A673 (cell line): ENCODE data around the gene KCNQ1OT1. TPM values are rescaled to one million over a fixed set of nuclear protein-coding genes. Genes with fewer than 3 reads are reported as not detected.

ENCODE experiments used
- BruUV-seq: library from RNA; stranded (reverse); fragments of 400-500 nt; replicated peaks from 2 replicates; lab custom pipeline; 2021; lab: Mats Ljungman, UMichigan
- CTCF ChIA-PET: fragments of 300-600 bp; sonication (Branson Sonifier 250); formaldehyde crosslinking; loops from one replicate; lab custom pipeline; 2022; ENCODE audit warnings: antibody characterized with exemption; lab: Charles Lee
- POLR2A ChIA-PET: fragments of 300-600 bp; sonication (Branson Sonifier 250); formaldehyde crosslinking; loops from one replicate; lab custom pipeline; 2022; ENCODE audit warnings: antibody characterized with exemption; ENCODE audit not compliant: low non-redundant PET; lab: Charles Lee
- DNase-seq: peaks from one replicate; pipeline ENCODE4 v3.0.0-alpha.2; 2015; ENCODE audit warnings: low spot score
- H3K27ac ChIP-seq: fragments of 200-600 bp; sonication (generic); 2 replicates; pipeline ENCODE4 v1.5.1; 2016; ENCODE audit warnings: mixed run types, low read depth, mild to moderate bottlenecking, mixed read lengths, antibody characterized with exemption, low read length; ENCODE audit not compliant: poor library complexity, severe bottlenecking
- H3K27me3 ChIP-seq: fragments of 200-600 bp; sonication (generic); replicated peaks from 2 replicates; pipeline ENCODE4 v1.6.1; 2017; ENCODE audit warnings: mixed run types, low read depth, mild to moderate bottlenecking, mixed read lengths, antibody characterized with exemption, low read length; ENCODE audit not compliant: insufficient read depth, poor library complexity
- H3K36me3 ChIP-seq: fragments of 200-600 bp; sonication (generic); 2 replicates; pipeline ENCODE4 v1.6.1; 2016; ENCODE audit warnings: mixed run types, mild to moderate bottlenecking, mixed read lengths, antibody characterized with exemption, low read length; ENCODE audit not compliant: insufficient read depth, poor library complexity, severe bottlenecking
- H3K4me1 ChIP-seq: fragments of 200-600 bp; sonication (generic); 2 replicates; pipeline ENCODE4 v1.6.1; 2017; ENCODE audit warnings: mixed run types, mild to moderate bottlenecking, mixed read lengths, antibody characterized with exemption, low read length; ENCODE audit not compliant: insufficient read depth, poor library complexity, severe bottlenecking
- H3K4me3 ChIP-seq: fragments of 200-600 bp; sonication (generic); 2 replicates; pipeline ENCODE4 v1.5.1; 2016; ENCODE audit warnings: low read depth, mixed run types, mild to moderate bottlenecking, mixed read lengths, low read length; ENCODE audit not compliant: poor library complexity, severe bottlenecking
- H3K9me3 ChIP-seq: fragments of 200-600 bp; sonication (generic); 2 replicates; pipeline ENCODE4 v1.6.1; 2016; ENCODE audit warnings: mixed run types, low read depth, mild to moderate bottlenecking, mixed read lengths, antibody characterized with exemption, low read length; ENCODE audit not compliant: poor library complexity, severe bottlenecking
- CTCF ChIP-seq: fragments of 300-800, 200-600 bp; sonication (generic); conservative IDR thresholded peaks from 2 replicates; pipeline ENCODE4 v1.5.1; 2017; ENCODE audit warnings: low read depth, mild to moderate bottlenecking, antibody characterized with exemption, low read length, moderate library complexity, mixed read lengths
- EZH2 ChIP-seq: fragments of 200-600 bp; sonication (generic); IDR thresholded peaks from 2 replicates; pipeline ENCODE4 v1.6.1; 2017; ENCODE audit warnings: borderline replicate concordance, low read depth, mild to moderate bottlenecking, mixed read lengths, antibody characterized with exemption, low read length; ENCODE audit not compliant: poor library complexity, severe bottlenecking
- intact Hi-C: fragments of 100-400 bp; cut with micrococcal nuclease; formaldehyde crosslinking; loops from one replicate; pipeline ENCODE4 v1.10.0; 2022; ENCODE audit not compliant: unreplicated experiment
- total RNA-seq: library from RNA; stranded (reverse); gene quantifications from 2 replicates; pipeline ENCODE4 v1.2.3, GENCODE V29; 2021

The KCNQ1OT1 gene
- total RNA-seq, 1 experiment from 2014 or later = 4.0 TPM

- POLR2A ChIA-PET = no interaction called here
- Histone ChIP-seq H3K4me1 (no peaks in the 10 kb centered on the region), H3K36me3 (no peaks in the 10 kb centered on the region), H3K4me3 (no peak overlapping the region), H3K27me3 (no peaks in the 10 kb centered on the region), H3K27ac (no peak overlapping the region), H3K9me3 (no peaks in the 10 kb centered on the region)
- DNase-seq = no peak
- intact Hi-C loops = no loop called here
- BruUV-seq = no TSS peak
- no peak for TF ChIP-seq CTCF
- no peak for TF ChIP-seq EZH2
- CTCF ChIA-PET = no interaction called here
Measured at GRCh38 chr11:2711161-2711560, 11.4 kb upstream of the KCNQ1OT1 start.

- no peaks in the 10 kb centered on the region for H3K36me3 ChIP-seq
- TF ChIP-seq CTCF = no peak
- TF ChIP-seq EZH2 = no peak
- intact Hi-C loops = no loop called here
- H3K9me3 ChIP-seq = no peaks in the 10 kb centered on the region
- H3K4me1 ChIP-seq = peaks cover 1% of the 10 kb centered on the region
- BruUV-seq = no TSS peak
- no peak overlapping the region for H3K27ac ChIP-seq
- no peak for DNase-seq
- ChIA-PET CTCF (interaction anchor here (0.7 kb wide), 1 partner anchor 176 kb away, joined by 3 read pairs; no protein-coding TSS in a partner anchor), POLR2A (interaction anchor here (0.6 kb wide), 1 partner anchor 309 kb away, joined by 3 read pairs; the partner anchor contains the start of gene TSSC4)
- H3K4me3 ChIP-seq = no peak overlapping the region
- no peaks in the 10 kb centered on the region for H3K27me3 ChIP-seq
Measured at GRCh38 chr11:2709429-2709828, 9.6 kb upstream of the KCNQ1OT1 start.

GRCh38 chr11:2708757-2709281 is 9.0 kb upstream of the KCNQ1OT1 start:
- TF ChIP-seq CTCF = no peak
- TF ChIP-seq EZH2 = no peak
- Histone ChIP-seq H3K4me3 (no peak overlapping the region), H3K27me3 (no peaks in the 10 kb centered on the region), H3K27ac (no peak overlapping the region), H3K4me1 (peaks cover 7% of the 10 kb centered on the region), H3K9me3 (no peaks in the 10 kb centered on the region), H3K36me3 (no peaks in the 10 kb centered on the region)
- POLR2A ChIA-PET = interaction anchor here (1.0 kb wide), 1 partner anchor 9 kb away, joined by 3 read pairs; the partner anchor contains the start of gene KCNQ1OT1
- BruUV-seq = no TSS peak
- CTCF ChIA-PET = interaction anchor here (0.7 kb wide), 1 partner anchor 176 kb away, joined by 3 read pairs; no protein-coding TSS in a partner anchor
- no peak for DNase-seq
- intact Hi-C loops = no loop called here
